Measurements from ENCODE around the gene CBY2.

GRCh38 chr13:45654633-45655349, 47.3 kb upstream of the CBY2 start:
- TF ChIP-seq POLR2A (IDR thresholded peaks at IDR 0.05; ENCODE audit: low read length) (no peak), GATA1 (IDR thresholded peaks at IDR 0.05; ENCODE audit: low read depth, low read length) (no peak)

All from erythroblast (primary cell).